CD8-positive, alpha-beta memory T cell (primary cell): ENCODE data around the gene BCL2A1. TPM values are rescaled to one million over a fixed set of nuclear protein-coding genes. Genes with fewer than 3 reads are reported as not detected.

Source experiments
- CTCF ChIA-PET: fragments of 350-600 bp; sonication (Branson Sonifier 250); formaldehyde crosslinking; loops from one replicate; lab custom pipeline; 2021; ENCODE audit warnings: antibody characterized with exemption; lab: Charles Lee
- POLR2A ChIA-PET: fragments of 350-600 bp; sonication (Branson Sonifier 250); formaldehyde crosslinking; loops from one replicate; lab custom pipeline; 2021; ENCODE audit warnings: antibody characterized with exemption; lab: Charles Lee
- DNase-seq, 5 donors: peaks; one replicate each; pipeline versions ENCODE4 v3.0.0 to v3.0.0-alpha.2; 2020 to 2022; ENCODE audit warnings: mixed read lengths in 1 of 5
- H3K27ac ChIP-seq: one replicate; pipeline ENCODE4 v1.7.0; 2013; ENCODE audit warnings: low read depth, mild to moderate bottlenecking, low read length, moderate library complexity
- H3K27me3 ChIP-seq: 2 replicates; pipeline ENCODE4 v1.7.0; 2013; ENCODE audit warnings: low read length, mild to moderate bottlenecking; ENCODE audit not compliant: insufficient read depth, poor library complexity, severe bottlenecking
- H3K36me3 ChIP-seq: 2 replicates; pipeline ENCODE4 v1.7.0; 2013; ENCODE audit warnings: mild to moderate bottlenecking, low read length, moderate library complexity; ENCODE audit not compliant: insufficient read depth
- H3K4me1 ChIP-seq: 2 replicates; pipeline ENCODE4 v1.7.0; 2013; ENCODE audit warnings: mild to moderate bottlenecking, low read length, moderate library complexity; ENCODE audit not compliant: insufficient read depth
- H3K4me3 ChIP-seq: 2 replicates; pipeline ENCODE4 v1.7.0; 2013; ENCODE audit warnings: mild to moderate bottlenecking, low read length
- H3K9me3 ChIP-seq: 2 replicates; pipeline ENCODE4 v1.7.0; 2013; ENCODE audit warnings: mild to moderate bottlenecking, low read length
- H3K27ac Mint-ChIP-seq, 8 donors: one replicate each; pipeline ENCODE4 v1.8.0; 2020 to 2021; ENCODE audit warnings: mixed read lengths in 8 of 8, mild to moderate bottlenecking in 6 of 8, inconsistent platforms in 3 of 8, moderate library complexity in 3 of 8
- H3K27me3 Mint-ChIP-seq, 2 donors: one replicate each; pipeline ENCODE4 v1.8.0; 2020 to 2021; ENCODE audit warnings: mixed read lengths in 2 of 2, mild to moderate bottlenecking in 1 of 2, moderate library complexity in 1 of 2
- H3K36me3 Mint-ChIP-seq, 3 donors: one replicate each; pipeline ENCODE4 v1.8.0; 2020 to 2021; ENCODE audit warnings: mixed read lengths in 3 of 3, inconsistent platforms in 1 of 3, mild to moderate bottlenecking in 1 of 3
- H3K4me1 Mint-ChIP-seq, 3 donors: one replicate each; pipeline ENCODE4 v1.8.0; 2020 to 2021; ENCODE audit warnings: mixed read lengths in 3 of 3, inconsistent platforms in 1 of 3, mild to moderate bottlenecking in 1 of 3
- H3K4me3 Mint-ChIP-seq, 7 donors: one replicate each; pipeline ENCODE4 v1.8.0; 2020 to 2021; ENCODE audit warnings: mixed read lengths in 7 of 7, mild to moderate bottlenecking in 6 of 7, moderate library complexity in 4 of 7, inconsistent platforms in 2 of 7
- H3K9me3 Mint-ChIP-seq, 5 donors: one replicate each; pipeline ENCODE4 v1.8.0; 2020 to 2022; ENCODE audit warnings: mixed read lengths in 5 of 5, mild to moderate bottlenecking in 3 of 5, moderate library complexity in 2 of 5, inconsistent platforms in 1 of 5
- polyA plus RNA-seq: library from polyadenylated mRNA; unstranded; fragments of 300-500 nt; fragmentation: Illumina TruSeq; gene quantifications from one replicate; pipeline ENCODE4 v1.2.3, GENCODE V29; 2021
- total RNA-seq, 2 experiments: library from RNA; stranded (reverse); gene quantifications; one replicate each; pipeline ENCODE4 v1.2.3, GENCODE V29; 2021

BCL2A1 gene
- total and polyA plus RNA-seq, 3 experiments from 2014 or later, result 29.5 to 56.8 (median 55.8) TPM

GRCh38 chr15:79972863-79973262, 1.9 kb upstream of the BCL2A1 start:
- Histone ChIP-seq H3K27me3 (no peaks in the 10 kb centered on the region), H3K4me1 (peaks cover 26% of the 10 kb centered on the region), H3K4me3 (no peak overlapping the region), H3K9me3 (no peaks in the 10 kb centered on the region), H3K27ac (no peak overlapping the region), H3K36me3 (no peaks in the 10 kb centered on the region)
- Mint-ChIP-seq H3K4me3 (peak overlapping the region in 1 of 7 donors; percentile 61), H3K36me3 (peaks cover 0 to 6% (median 3%) of the 10 kb centered on the region in 3 donors), H3K9me3 (no peaks in the 10 kb centered on the region), H3K27ac (peak overlapping the region in 5 of 8 donors; percentile 12 to 66 (median 30)), H3K4me1 (peaks cover 27 to 53% (median 41%) of the 10 kb centered on the region in 3 donors), H3K27me3 (no peaks in the 10 kb centered on the region)
- ChIA-PET POLR2A (interaction anchor here (1.7 kb wide), 1 partner anchor 50 kb away, joined by 8 read pairs; no protein-coding TSS in a partner anchor), CTCF (no interaction called here)
- no peak for DNase-seq

GRCh38 chr15:79970181-79970580, 815 bp downstream of the BCL2A1 start:
- Histone ChIP-seq H3K27ac (peak overlapping the region; percentile 64), H3K4me1 (peaks cover 50% of the 10 kb centered on the region), H3K9me3 (no peaks in the 10 kb centered on the region), H3K4me3 (peak overlapping the region; percentile 86), H3K36me3 (no peaks in the 10 kb centered on the region), H3K27me3 (no peaks in the 10 kb centered on the region)
- CTCF ChIA-PET, result no interaction called here
- Mint-ChIP-seq H3K27me3 (no peaks in the 10 kb centered on the region), H3K27ac (peak overlapping the region; percentile 11 to 99 (median 93)), H3K4me3 (peak overlapping the region; percentile 89 to 98 (median 93)), H3K9me3 (no peaks in the 10 kb centered on the region), H3K4me1 (peaks cover 47 to 80% (median 68%) of the 10 kb centered on the region in 3 donors), H3K36me3 (peaks cover 3 to 10% (median 3%) of the 10 kb centered on the region in 3 donors)
- POLR2A ChIA-PET, result interaction anchor here (1.3 to 5.5 kb wide), 3 partner anchors 48 to 90 kb away, joined by 7 to 64 read pairs (median 14); partner anchors contain the start of genes MTHFS and ZFAND6
- DNase-seq, result no peak

GRCh38 chr15:79969146-79969545, 1.9 kb downstream of the BCL2A1 start:
- H3K27me3 ChIP-seq, result no peaks in the 10 kb centered on the region
- peak overlapping the region; percentile 25 for H3K27ac ChIP-seq
- Mint-ChIP-seq H3K4me3 (peak overlapping the region; percentile 74 to 84 (median 80)), H3K27ac (peak overlapping the region; percentile 55 to 93 (median 89)), H3K9me3 (no peaks in the 10 kb centered on the region), H3K4me1 (peaks cover 52 to 88% (median 77%) of the 10 kb centered on the region in 3 donors), H3K36me3 (peaks cover 3 to 15% (median 3%) of the 10 kb centered on the region in 3 donors), H3K27me3 (no peaks in the 10 kb centered on the region)
- ChIA-PET CTCF (interaction anchor here (1.8 kb wide), 1 partner anchor 73 kb away, joined by 5 read pairs; no protein-coding TSS in a partner anchor), POLR2A (interaction anchor here (1.9 to 5.5 kb wide), 4 partner anchors 21 to 73 kb away, joined by 6 to 64 read pairs (median 12); partner anchors contain the start of gene MTHFS)
- peak overlapping the region; percentile 68 for H3K4me3 ChIP-seq
- no peak for DNase-seq
- no peaks in the 10 kb centered on the region for H3K9me3 ChIP-seq
- H3K36me3 ChIP-seq, result no peaks in the 10 kb centered on the region
- H3K4me1 ChIP-seq, result peaks cover 50% of the 10 kb centered on the region

GRCh38 chr15:79967298-79968182, 3.5 kb downstream of the BCL2A1 start:
- Histone ChIP-seq H3K9me3 (no peaks in the 10 kb centered on the region), H3K4me3 (peak overlapping the region; percentile 45), H3K27ac (no peak overlapping the region), H3K4me1 (peaks cover 45% of the 10 kb centered on the region), H3K27me3 (no peaks in the 10 kb centered on the region), H3K36me3 (no peaks in the 10 kb centered on the region)
- no peaks in the 10 kb centered on the region for H3K27me3 Mint-ChIP-seq
- H3K4me3 Mint-ChIP-seq, result peak overlapping the region; percentile 74 to 83 (median 79)
- H3K27ac Mint-ChIP-seq, result peak overlapping the region; percentile 55 to 92 (median 88)
- ChIA-PET POLR2A (interaction anchor here (1.0 to 5.5 kb wide), 6 partner anchors 14 to 92 kb away, joined by 3 to 64 read pairs (median 8); partner anchors contain the start of gene MTHFS), CTCF (interaction anchor here (0.9 to 3.3 kb wide), 4 partner anchors 45 to 81 kb away, joined by 3 to 17 read pairs (median 4); no protein-coding TSS in a partner anchor)
- peaks cover 3 to 19% (median 4%) of the 10 kb centered on the region in 3 donors for H3K36me3 Mint-ChIP-seq
- H3K9me3 Mint-ChIP-seq, result no peaks in the 10 kb centered on the region
- DNase-seq, result no peak
- peaks cover 51 to 77% (median 73%) of the 10 kb centered on the region in 3 donors for H3K4me1 Mint-ChIP-seq

GRCh38 chr15:79966634-79967297, 4.2 kb downstream of the BCL2A1 start:
- no peak overlapping the region for H3K4me3 ChIP-seq

GRCh38 chr15:79965846-79966630, 5.0 kb downstream of the BCL2A1 start:
- no peaks in the 10 kb centered on the region for H3K9me3 Mint-ChIP-seq
- peaks cover 46 to 74% (median 74%) of the 10 kb centered on the region in 3 donors for H3K4me1 Mint-ChIP-seq
- peak overlapping the region; percentile 65 to 92 (median 88) for H3K27ac Mint-ChIP-seq
- DNase-seq, result no peak
- Histone ChIP-seq H3K27ac (no peak overlapping the region), H3K36me3 (no peaks in the 10 kb centered on the region), H3K4me1 (peaks cover 38% of the 10 kb centered on the region), H3K27me3 (no peaks in the 10 kb centered on the region), H3K4me3 (no peak overlapping the region), H3K9me3 (no peaks in the 10 kb centered on the region)
- H3K36me3 Mint-ChIP-seq, result peaks cover 3 to 24% (median 4%) of the 10 kb centered on the region in 3 donors
- ChIA-PET POLR2A (interaction anchor here (5.5 kb wide), 1 partner anchor 43 kb away, joined by 64 read pairs; no protein-coding TSS in a partner anchor), CTCF (interaction anchor here (3.3 kb wide), 1 partner anchor 43 kb away, joined by 17 read pairs; no protein-coding TSS in a partner anchor)
- no peaks in the 10 kb centered on the region for H3K27me3 Mint-ChIP-seq
- peak overlapping the region; percentile 32 to 83 (median 66) for H3K4me3 Mint-ChIP-seq

More at GRCh38 chr15:79966634-79967297, 4.2 kb downstream of the BCL2A1 start:
- Histone ChIP-seq H3K4me1 (peaks cover 44% of the 10 kb centered on the region), H3K27me3 (no peaks in the 10 kb centered on the region), H3K36me3 (no peaks in the 10 kb centered on the region), H3K9me3 (no peaks in the 10 kb centered on the region), H3K27ac (no peak overlapping the region)
- no peaks in the 10 kb centered on the region for H3K9me3 Mint-ChIP-seq
- ChIA-PET CTCF (interaction anchor here (3.3 kb wide), 1 partner anchor 44 kb away, joined by 17 read pairs; no protein-coding TSS in a partner anchor), POLR2A (interaction anchor here (5.5 kb wide), 1 partner anchor 44 kb away, joined by 64 read pairs; no protein-coding TSS in a partner anchor)
- H3K36me3 Mint-ChIP-seq, result peaks cover 3 to 23% (median 4%) of the 10 kb centered on the region in 3 donors
- H3K27ac Mint-ChIP-seq, result peak overlapping the region; percentile 65 to 92 (median 88)
- peaks cover 53 to 81% (median 81%) of the 10 kb centered on the region in 3 donors for H3K4me1 Mint-ChIP-seq
- no peaks in the 10 kb centered on the region for H3K27me3 Mint-ChIP-seq
- DNase-seq, result no peak
- H3K4me3 Mint-ChIP-seq, result peak overlapping the region; percentile 32 to 83 (median 66)
